ENCODE measurements around the gene DENND4C.
"Not testable (repeated sequence)": the region's sequence is repeated elsewhere in the genome, so short reads cannot be mapped to it uniquely, and the experiment has no call there.

DENND4C gene

GRCh38 chr9:19387317-19387716 lies 156.8 kb downstream of the DENND4C start:
- no peaks in the 10 kb centered on the region for H3K4me1 ChIP-seq (ENCODE audit: low read length)
- no peaks in the 10 kb centered on the region for H3K36me3 ChIP-seq (replicated peaks; ENCODE audit: low read depth, low read length)
- no peak overlapping the region for H3K4me3 ChIP-seq (ENCODE audit: low read length)
- H4K20me1 ChIP-seq (ENCODE audit: insufficient read depth, low read length) = no peaks in the 10 kb centered on the region
- TF ChIP-seq EZH2phosphoT487 (IDR thresholded peaks at IDR 0.05; ENCODE audit: low read depth) (no peak), CTCF (IDR thresholded peaks at IDR 0.05; ENCODE audit: low read depth, low read length) (no peak)
- no peak overlapping the region for H2AFZ ChIP-seq (ENCODE audit: low read depth, low read length)
- H3K4me2 ChIP-seq (ENCODE audit: low read length) = no peak overlapping the region
- H3K27me3 ChIP-seq (ENCODE audit: low read depth, low read length) = no peaks in the 10 kb centered on the region
- no peaks in the 10 kb centered on the region for H3K9me3 ChIP-seq (ENCODE audit: insufficient read depth, low read length)
- H3K27ac ChIP-seq (ENCODE audit: low read length) = no peak overlapping the region
- H3K9ac ChIP-seq (ENCODE audit: low read length) = no peak overlapping the region
- no peaks in the 10 kb centered on the region for H3K79me2 ChIP-seq (ENCODE audit: low read length)

DNA sequence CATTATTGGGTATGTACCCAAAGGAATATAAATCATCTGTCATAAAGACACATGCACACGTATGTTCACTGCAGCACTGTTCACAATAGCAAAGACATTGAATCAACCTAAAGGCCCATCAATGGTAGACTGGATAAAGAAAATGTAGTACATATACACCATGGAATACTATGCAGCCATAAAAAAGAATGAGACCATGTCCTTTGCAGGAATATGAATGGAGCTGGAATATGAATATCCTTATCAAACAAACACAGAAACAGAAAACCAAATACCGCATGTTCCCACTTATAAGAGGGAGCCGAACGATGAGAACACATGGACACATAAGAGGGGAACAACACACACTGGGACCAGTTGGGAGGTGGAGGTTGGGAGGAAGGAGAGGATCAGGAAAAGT lies 159.0 kb downstream of the DENND4C start:
- not testable (repeated sequence) for H4K20me1 ChIP-seq (ENCODE audit: insufficient read depth, low read length); H3K4me1 ChIP-seq (ENCODE audit: low read length); H3K4me3 ChIP-seq (ENCODE audit: low read length); H3K4me2 ChIP-seq (ENCODE audit: low read length); H3K79me2 ChIP-seq (ENCODE audit: low read length); H3K36me3 ChIP-seq (replicated peaks; ENCODE audit: low read depth, low read length); H3K27me3 ChIP-seq (ENCODE audit: low read depth, low read length); H3K9ac ChIP-seq (ENCODE audit: low read length); H2AFZ ChIP-seq (ENCODE audit: low read depth, low read length); H3K27ac ChIP-seq (ENCODE audit: low read length); H3K9me3 ChIP-seq (ENCODE audit: insufficient read depth, low read length)

DNA sequence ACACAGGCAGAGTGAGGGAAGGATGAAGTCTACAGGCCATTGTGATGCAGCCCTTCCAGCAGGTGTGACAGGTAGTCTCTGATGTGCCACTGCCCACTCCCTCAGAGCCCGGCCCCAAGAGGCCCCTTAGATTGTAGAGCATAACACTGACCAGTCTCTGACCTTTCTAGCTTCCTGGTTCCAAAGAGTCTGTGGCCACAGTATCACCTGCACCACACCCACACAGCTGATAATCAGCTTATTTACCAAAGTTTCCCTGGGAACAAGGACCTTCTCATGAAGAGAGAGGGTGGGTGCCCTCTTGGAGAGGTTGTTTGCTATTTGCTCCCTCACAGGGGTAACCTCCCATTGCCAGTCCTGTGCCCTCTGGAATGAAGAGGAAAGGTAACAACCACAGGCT lies 167.4 kb downstream of the DENND4C start:
- peaks cover 14% of the 10 kb centered on the region for H3K4me1 ChIP-seq (ENCODE audit: low read length)
- H3K27ac ChIP-seq (ENCODE audit: low read length) = no peak overlapping the region
- no peaks in the 10 kb centered on the region for H3K79me2 ChIP-seq (ENCODE audit: low read length)
- no peaks in the 10 kb centered on the region for H3K9me3 ChIP-seq (ENCODE audit: insufficient read depth, low read length)
- no peak overlapping the region for H3K4me3 ChIP-seq (ENCODE audit: low read length)
- TF ChIP-seq EZH2phosphoT487 (IDR thresholded peaks at IDR 0.05; ENCODE audit: low read depth) (no peak), CTCF (IDR thresholded peaks at IDR 0.05; ENCODE audit: low read depth, low read length) (no peak)
- no peaks in the 10 kb centered on the region for H3K27me3 ChIP-seq (ENCODE audit: low read depth, low read length)
- no peak overlapping the region for H3K4me2 ChIP-seq (ENCODE audit: low read length)
- no peaks in the 10 kb centered on the region for H3K36me3 ChIP-seq (replicated peaks; ENCODE audit: low read depth, low read length)
- H3K9ac ChIP-seq (ENCODE audit: low read length) = no peak overlapping the region
- H4K20me1 ChIP-seq (ENCODE audit: insufficient read depth, low read length) = no peaks in the 10 kb centered on the region
- no peak overlapping the region for H2AFZ ChIP-seq (ENCODE audit: low read depth, low read length)

GRCh38 chr9:19403231-19403630 lies 172.7 kb downstream of the DENND4C start:
- H3K4me3 ChIP-seq (ENCODE audit: low read length); H3K79me2 ChIP-seq (ENCODE audit: low read length); H3K27me3 ChIP-seq (ENCODE audit: low read depth, low read length); H3K9ac ChIP-seq (ENCODE audit: low read length); H3K9me3 ChIP-seq (ENCODE audit: insufficient read depth, low read length); H3K4me2 ChIP-seq (ENCODE audit: low read length); H4K20me1 ChIP-seq (ENCODE audit: insufficient read depth, low read length); H3K36me3 ChIP-seq (replicated peaks; ENCODE audit: low read depth, low read length); H3K27ac ChIP-seq (ENCODE audit: low read length); H2AFZ ChIP-seq (ENCODE audit: low read depth, low read length): not testable (repeated sequence)
- H3K4me1 ChIP-seq (ENCODE audit: low read length) = peaks cover 14% of the 10 kb centered on the region

GRCh38 chr9:19404283-19405075 lies 174.0 kb downstream of the DENND4C start:
- no peak overlapping the region for H2AFZ ChIP-seq (ENCODE audit: low read depth, low read length)
- TF ChIP-seq CTCF (IDR thresholded peaks at IDR 0.05; ENCODE audit: low read depth, low read length) (no peak), EZH2phosphoT487 (IDR thresholded peaks at IDR 0.05; ENCODE audit: low read depth) (no peak)
- no peaks in the 10 kb centered on the region for H3K36me3 ChIP-seq (replicated peaks; ENCODE audit: low read depth, low read length)
- H3K27ac ChIP-seq (ENCODE audit: low read length) = no peak overlapping the region
- no peak overlapping the region for H3K9ac ChIP-seq (ENCODE audit: low read length)
- peaks cover 4% of the 10 kb centered on the region for H3K27me3 ChIP-seq (ENCODE audit: low read depth, low read length)
- peaks cover 11% of the 10 kb centered on the region for H3K4me1 ChIP-seq (ENCODE audit: low read length)
- no peak overlapping the region for H3K4me2 ChIP-seq (ENCODE audit: low read length)
- H3K9me3 ChIP-seq (ENCODE audit: insufficient read depth, low read length) = no peaks in the 10 kb centered on the region
- no peak overlapping the region for H3K4me3 ChIP-seq (ENCODE audit: low read length)
- H3K79me2 ChIP-seq (ENCODE audit: low read length) = no peaks in the 10 kb centered on the region
- H4K20me1 ChIP-seq (ENCODE audit: insufficient read depth, low read length) = no peaks in the 10 kb centered on the region
